Astrocyte of the cerebellum (primary cell): ENCODE measurements around the gene THYN1.

ENCODE experiments used
- DNase-seq: peaks from one replicate; pipeline ENCODE4 v3.0.0-alpha.2; 2011; ENCODE audit warnings: low read depth
- H3K4me3 ChIP-seq: 2 replicates; pipeline ENCODE4 v1.5.1; 2011; ENCODE audit warnings: mild to moderate bottlenecking, low read depth, low read length, moderate library complexity
- in situ Hi-C: cut with HindIII; loops from 2 replicates; pipeline ENCODE4 v1.10.0; 2017; ENCODE audit warnings: low sequenced_read_pairs
- TF ChIP-seq, protein P1 (sequence below): IDR thresholded peaks from 2 replicates; pipeline ENCODE4 v1.5.1; 2012; ENCODE audit warnings: low read length, low read depth, moderate library complexity, mild to moderate bottlenecking; ENCODE audit errors: missing control alignments

The THYN1 gene

DNA sequence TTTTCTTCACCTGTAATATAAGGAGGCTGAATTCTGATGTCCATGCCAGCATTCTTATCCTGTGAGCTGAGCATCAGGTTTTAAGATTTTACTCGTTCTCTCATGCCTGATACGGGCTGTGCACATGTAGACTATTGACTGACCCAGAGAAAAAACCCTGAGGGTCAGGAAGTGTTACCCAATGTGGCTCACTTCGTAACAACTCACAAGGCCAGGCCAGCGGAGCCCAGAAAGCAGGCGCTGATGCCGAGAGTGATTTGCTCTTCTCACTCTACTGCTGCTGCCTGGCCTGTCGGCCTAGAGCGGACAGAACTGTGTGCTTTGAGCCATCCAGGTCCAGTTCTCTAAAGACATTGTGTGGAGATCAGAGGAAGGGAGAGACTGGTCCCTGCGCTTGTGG is 10.8 kb downstream of the THYN1 start:
- in situ Hi-C loops = no loop called here
- TF ChIP-seq, protein P1, sequence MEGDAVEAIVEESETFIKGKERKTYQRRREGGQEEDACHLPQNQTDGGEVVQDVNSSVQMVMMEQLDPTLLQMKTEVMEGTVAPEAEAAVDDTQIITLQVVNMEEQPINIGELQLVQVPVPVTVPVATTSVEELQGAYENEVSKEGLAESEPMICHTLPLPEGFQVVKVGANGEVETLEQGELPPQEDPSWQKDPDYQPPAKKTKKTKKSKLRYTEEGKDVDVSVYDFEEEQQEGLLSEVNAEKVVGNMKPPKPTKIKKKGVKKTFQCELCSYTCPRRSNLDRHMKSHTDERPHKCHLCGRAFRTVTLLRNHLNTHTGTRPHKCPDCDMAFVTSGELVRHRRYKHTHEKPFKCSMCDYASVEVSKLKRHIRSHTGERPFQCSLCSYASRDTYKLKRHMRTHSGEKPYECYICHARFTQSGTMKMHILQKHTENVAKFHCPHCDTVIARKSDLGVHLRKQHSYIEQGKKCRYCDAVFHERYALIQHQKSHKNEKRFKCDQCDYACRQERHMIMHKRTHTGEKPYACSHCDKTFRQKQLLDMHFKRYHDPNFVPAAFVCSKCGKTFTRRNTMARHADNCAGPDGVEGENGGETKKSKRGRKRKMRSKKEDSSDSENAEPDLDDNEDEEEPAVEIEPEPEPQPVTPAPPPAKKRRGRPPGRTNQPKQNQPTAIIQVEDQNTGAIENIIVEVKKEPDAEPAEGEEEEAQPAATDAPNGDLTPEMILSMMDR = no peak
- no peak for DNase-seq
- H3K4me3 ChIP-seq = no peak overlapping the region

DNA sequence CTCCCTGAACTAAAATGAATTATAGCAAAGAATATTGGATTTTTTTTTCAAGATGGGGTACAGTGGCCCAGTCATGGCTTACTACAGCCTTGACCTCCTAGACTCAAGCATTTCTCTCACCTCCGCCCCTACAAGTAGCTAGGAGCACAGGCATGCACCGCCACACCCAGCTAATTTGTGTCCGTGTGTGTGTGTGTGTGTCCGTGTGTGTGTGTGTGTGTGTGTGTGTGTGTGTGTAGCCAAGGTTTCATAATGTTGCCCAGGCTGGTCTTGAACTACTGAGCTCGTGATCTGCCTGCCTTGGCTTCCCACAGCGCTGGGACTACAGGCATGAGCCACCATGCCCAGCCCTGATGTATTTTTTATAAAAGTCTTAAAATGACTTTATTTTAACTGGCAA is 12.6 kb downstream of the THYN1 start:
- TF ChIP-seq, protein P1 = no peak
- in situ Hi-C loops = no loop called here
- no peak for DNase-seq
- H3K4me3 ChIP-seq = no peak overlapping the region

- TF ChIP-seq, protein P1 = no peak
- no peak for DNase-seq
- no peak overlapping the region for H3K4me3 ChIP-seq
- in situ Hi-C loops = no loop called here
These were observed 14.2 kb downstream of the THYN1 start for GRCh38 chr11:134238956-134239355.

DNA sequence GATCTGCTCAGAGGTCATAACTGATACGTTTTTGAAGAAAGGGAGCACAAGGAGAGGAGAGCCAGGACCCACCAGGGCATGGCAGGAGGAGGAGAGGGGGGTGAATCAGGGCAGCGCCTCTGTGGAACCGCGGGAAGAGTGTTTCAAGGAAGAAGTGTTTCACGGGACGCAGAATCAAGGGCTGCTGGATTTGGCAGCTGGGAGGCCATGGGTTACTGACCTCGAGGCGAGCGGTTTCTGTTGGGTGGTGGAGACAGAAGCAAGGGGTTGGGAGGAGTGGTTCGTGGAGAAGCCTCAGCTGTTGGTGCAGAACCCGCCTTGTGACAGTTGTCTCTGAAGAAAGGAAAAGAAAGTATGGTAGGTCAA is 15.6 kb downstream of the THYN1 start:
- DNase-seq = no peak
- TF ChIP-seq, protein P1 = no peak
- in situ Hi-C loops = no loop called here
- no peak overlapping the region for H3K4me3 ChIP-seq

DNA sequence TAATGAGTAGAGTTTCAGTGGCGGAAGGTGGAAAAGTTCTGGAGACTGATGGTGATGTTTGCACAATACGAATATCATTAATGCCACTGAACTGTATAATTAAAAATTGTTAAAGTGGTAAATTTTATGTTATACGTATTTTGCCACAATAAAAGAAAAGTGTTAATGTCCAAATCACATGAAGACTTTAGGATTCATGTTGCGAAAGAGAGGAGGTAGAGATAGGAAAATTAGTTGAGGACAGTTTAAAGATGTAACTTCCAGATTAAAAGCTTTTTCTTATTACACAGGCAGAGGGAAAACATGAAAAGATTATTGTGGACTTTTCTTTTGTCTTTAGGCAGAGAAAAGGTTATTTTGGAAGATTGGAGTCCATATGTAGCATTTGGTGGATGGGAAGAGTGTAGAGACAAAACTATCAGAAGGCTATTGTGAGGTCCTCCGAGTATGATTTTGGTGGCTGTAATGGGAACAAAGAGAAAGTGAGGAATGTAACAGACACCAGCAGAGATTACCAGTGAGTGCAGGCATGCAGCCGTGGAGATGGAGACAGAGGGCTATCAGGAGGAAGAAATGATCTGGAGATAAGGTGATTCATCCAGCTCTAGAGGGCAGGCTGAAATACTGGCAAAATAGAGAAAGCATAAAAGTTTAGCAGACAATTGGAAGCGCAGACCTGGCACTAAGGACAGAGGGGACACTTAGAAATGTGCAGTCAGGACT is 16.2 kb downstream of the THYN1 start:
- H3K4me3 ChIP-seq = no peak overlapping the region
- no peak for DNase-seq
- TF ChIP-seq, protein P1 = no peak
- in situ Hi-C loops = no loop called here

DNA sequence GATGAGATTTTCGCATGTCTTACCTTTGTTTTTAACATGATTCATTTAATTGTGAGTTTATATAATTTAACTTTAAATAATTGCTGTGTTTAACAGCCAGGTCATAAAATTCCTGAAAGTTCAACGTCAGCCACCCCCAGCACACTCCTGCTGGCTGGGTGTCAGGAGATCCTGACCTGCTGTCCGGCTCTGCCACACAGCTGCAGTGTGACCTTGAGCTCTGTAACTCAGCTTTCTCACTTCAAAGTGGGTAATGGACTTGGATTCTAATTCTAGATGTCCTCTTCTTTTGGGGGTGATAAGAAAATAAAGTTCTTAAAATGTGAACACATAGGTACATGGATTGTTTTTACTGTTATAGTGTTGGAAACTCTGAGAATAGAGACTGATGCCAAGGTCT is 17.8 kb downstream of the THYN1 start:
- TF ChIP-seq, protein P1 = no peak
- no peak overlapping the region for H3K4me3 ChIP-seq
- in situ Hi-C loops = no loop called here
- no peak for DNase-seq
